SK-N-SH treated with all-trans-retinoic acid at 6 μM for 48 hours (cell line): Measurements from ENCODE around the gene ADGRL2.

ENCODE experiments used
- ATAC-seq: fragments of 200-7000 bp; cut with Tn5 transposase; 3 replicates; pipeline ENCODE4 v1.9.1; 2020; ENCODE audit warnings: mild to moderate bottlenecking, moderate library complexity
- ARNTL ChIP-seq: fragments of 450-650 bp; formaldehyde crosslinking; IDR thresholded peaks from 2 replicates; pipeline ENCODE4 v1.5.0; 2020; ENCODE audit warnings: low read depth, mild to moderate bottlenecking, moderate library complexity, borderline replicate concordance
- BACH2 ChIP-seq: fragments of 250-450 bp; sonication (Bioruptor Pico); IDR thresholded peaks from 2 replicates; pipeline ENCODE4 v1.9.0; 2021; ENCODE audit warnings: mild to moderate bottlenecking, borderline replicate concordance
- CREB5 ChIP-seq: fragments of 250-450 bp; sonication (Bioruptor Pico); IDR thresholded peaks from 2 replicates; pipeline ENCODE4 v1.5.1; 2020; ENCODE audit warnings: low read depth, mild to moderate bottlenecking, moderate library complexity
- CSDC2 ChIP-seq: fragments of 250-450 bp; sonication (Bioruptor Pico); IDR thresholded peaks from 2 replicates; pipeline ENCODE4 v1.5.0; 2020; ENCODE audit warnings: mild to moderate bottlenecking, moderate library complexity
- CSRNP3 ChIP-seq: fragments of 250-450 bp; sonication (Bioruptor Pico); IDR thresholded peaks from 2 replicates; pipeline ENCODE4 v1.5.1; 2021; ENCODE audit warnings: mild to moderate bottlenecking, moderate library complexity
- ESRRG ChIP-seq: fragments of 250-450 bp; sonication (Bioruptor Pico); IDR thresholded peaks from 2 replicates; pipeline ENCODE4 v1.6.1; 2021; ENCODE audit warnings: mild to moderate bottlenecking
- GLIS3 ChIP-seq: fragments of 250-450 bp; sonication (Bioruptor Pico); IDR thresholded peaks from 2 replicates; pipeline ENCODE4 v1.5.0; 2020; ENCODE audit warnings: mild to moderate bottlenecking, moderate library complexity
- OSR1 ChIP-seq: fragments of 250-450 bp; sonication (Bioruptor Pico); IDR thresholded peaks from 2 replicates; pipeline ENCODE4 v1.8.0; 2022; ENCODE audit warnings: moderate library complexity, mild to moderate bottlenecking, inconsistent platforms
- PATZ1 ChIP-seq: fragments of 250-450 bp; sonication (Bioruptor Pico); IDR thresholded peaks from 2 replicates; pipeline ENCODE4 v1.8.0; 2020; ENCODE audit warnings: mild to moderate bottlenecking, moderate library complexity, borderline replicate concordance
- POU6F1 ChIP-seq: fragments of 250-450 bp; sonication (Bioruptor Pico); IDR thresholded peaks from 2 replicates; pipeline ENCODE4 v1.8.0; 2021; ENCODE audit warnings: low read depth, mild to moderate bottlenecking, moderate library complexity, borderline replicate concordance
- PPARA ChIP-seq: fragments of 250-450 bp; sonication (Bioruptor Pico); IDR thresholded peaks from 2 replicates; pipeline ENCODE4 v1.5.0; 2020; ENCODE audit warnings: mild to moderate bottlenecking, borderline replicate concordance
- RARB ChIP-seq: fragments of 250-450 bp; sonication (Bioruptor Pico); IDR thresholded peaks from 2 replicates; pipeline ENCODE4 v1.8.0; 2021; ENCODE audit warnings: mild to moderate bottlenecking, moderate library complexity
- SNAI2 ChIP-seq: fragments of 250-450 bp; sonication (Bioruptor Pico); IDR thresholded peaks from 2 replicates; pipeline ENCODE4 v1.5.0; 2020; ENCODE audit warnings: mild to moderate bottlenecking, moderate library complexity
- TCF4 ChIP-seq: fragments of 250-450 bp; sonication (Bioruptor Pico); IDR thresholded peaks from 2 replicates; pipeline ENCODE4 v1.8.0; 2021; ENCODE audit warnings: mild to moderate bottlenecking, moderate library complexity, borderline replicate concordance
- TOX ChIP-seq: fragments of 250-450 bp; sonication (Bioruptor Pico); IDR thresholded peaks from 2 replicates; pipeline ENCODE4 v1.8.0; 2021; ENCODE audit warnings: mild to moderate bottlenecking, moderate library complexity, borderline replicate concordance
- TSHZ2 ChIP-seq: fragments of 250-450 bp; sonication (Bioruptor Pico); IDR thresholded peaks from 2 replicates; pipeline ENCODE4 v1.5.0; 2020; ENCODE audit warnings: mild to moderate bottlenecking, moderate library complexity
- ZC3H10 ChIP-seq: fragments of 250-450 bp; sonication (Bioruptor Pico); IDR thresholded peaks from 2 replicates; pipeline ENCODE4 v1.5.1; 2021; ENCODE audit warnings: mild to moderate bottlenecking, moderate library complexity
- ZFP30 ChIP-seq: fragments of 450-650 bp; formaldehyde crosslinking; IDR thresholded peaks from 2 replicates; pipeline ENCODE4 v1.5.0; 2022; ENCODE audit warnings: mild to moderate bottlenecking, moderate library complexity
- ZNF565 ChIP-seq: fragments of 450-650 bp; formaldehyde crosslinking; conservative IDR thresholded peaks from 2 replicates; pipeline ENCODE4 v1.5.0; 2020; ENCODE audit warnings: low read depth, mild to moderate bottlenecking, moderate library complexity
- ZNF70 ChIP-seq: fragments of 450-650 bp; formaldehyde crosslinking; IDR thresholded peaks from 2 replicates; pipeline ENCODE4 v1.5.0; 2020; ENCODE audit warnings: mild to moderate bottlenecking, moderate library complexity
- ZNF8 ChIP-seq: fragments of 450-650 bp; formaldehyde crosslinking; IDR thresholded peaks from 2 replicates; pipeline ENCODE4 v1.5.0; 2020; ENCODE audit warnings: mild to moderate bottlenecking, moderate library complexity

The ADGRL2 gene

GRCh38 chr1:81950591-81951244 is 150.0 kb downstream of the ADGRL2 start:
- TF ChIP-seq GLIS3: no peak
- no peak for ATAC-seq

- ATAC-seq: no peak
- TF ChIP-seq PATZ1 (CRISPR knock-in tag) (no peak), SNAI2 (CRISPR knock-in tag) (no peak), CREB5 (CRISPR knock-in tag) (no peak), GLIS3 (no peak), RARB (CRISPR knock-in tag) (no peak), ZNF70 (CRISPR knock-in tag) (no peak), TCF4 (CRISPR knock-in tag) (no peak)
- TF ChIP-seq, all 23 proteins: peak for 0
Observed at GRCh38 chr1:81954534-81955020, 153.8 kb downstream of the ADGRL2 start.

GRCh38 chr1:81967951-81968350 is 167.2 kb downstream of the ADGRL2 start:
- no peak for ATAC-seq
- TF ChIP-seq POU6F1 (CRISPR knock-in tag) (no peak), CSRNP3 (CRISPR knock-in tag) (no peak), ZNF565 (CRISPR knock-in tag) (no peak), TSHZ2 (no peak), CSDC2 (CRISPR knock-in tag) (no peak), TOX (CRISPR knock-in tag) (no peak), CREB5 (CRISPR knock-in tag) (no peak), ZNF8 (CRISPR knock-in tag) (no peak), ESRRG (no peak), PPARA (CRISPR knock-in tag) (no peak), PATZ1 (CRISPR knock-in tag) (no peak), OSR1 (CRISPR knock-in tag) (no peak), ARNTL (CRISPR knock-in tag) (no peak), BACH2 (CRISPR knock-in tag) (no peak), ZFP30 (CRISPR knock-in tag) (no peak), TCF4 (CRISPR knock-in tag) (no peak), ZC3H10 (CRISPR knock-in tag) (no peak), SNAI2 (CRISPR knock-in tag) (no peak), RARB (CRISPR knock-in tag) (no peak)
